ENCODE data around the gene NXPH1.

Gene NXPH1

GRCh38 chr7:8480527-8480926 is 47.1 kb downstream of the NXPH1 start:
- no peaks in the 10 kb centered on the region for H4K20me1 ChIP-seq (ENCODE audit: insufficient read depth, low read length)
- H2AFZ ChIP-seq (ENCODE audit: low read depth, low read length): no peak overlapping the region
- H3K4me2 ChIP-seq (ENCODE audit: low read length): no peak overlapping the region
- no peaks in the 10 kb centered on the region for H3K27me3 ChIP-seq (ENCODE audit: low read depth, low read length)
- H3K9ac ChIP-seq (ENCODE audit: low read length): no peak overlapping the region
- no peaks in the 10 kb centered on the region for H3K36me3 ChIP-seq (replicated peaks; ENCODE audit: low read depth, low read length)
- H3K4me3 ChIP-seq (ENCODE audit: low read length): no peak overlapping the region
- no peak overlapping the region for H3K27ac ChIP-seq (ENCODE audit: low read length)
- H3K9me3 ChIP-seq (ENCODE audit: insufficient read depth, low read length): 0 out of 2 replicates have a peak, but pooled peaks cover 4% of the 10 kb centered on the region
- H3K4me1 ChIP-seq (ENCODE audit: low read length): peaks cover 5% of the 10 kb centered on the region
- H3K79me2 ChIP-seq (ENCODE audit: low read length): no peaks in the 10 kb centered on the region
- TF ChIP-seq EZH2phosphoT487 (IDR thresholded peaks at IDR 0.05; ENCODE audit: low read depth) (no peak), CTCF (IDR thresholded peaks at IDR 0.05; ENCODE audit: low read depth, low read length) (no peak)

GRCh38 chr7:8481096-8481495 is 47.7 kb downstream of the NXPH1 start:
- Histone ChIP-seq H3K4me1 (ENCODE audit: low read length) (peaks cover 5% of the 10 kb centered on the region), H3K36me3 (replicated peaks; ENCODE audit: low read depth, low read length) (no peaks in the 10 kb centered on the region), H4K20me1 (ENCODE audit: insufficient read depth, low read length) (no peaks in the 10 kb centered on the region), H3K9ac (ENCODE audit: low read length) (no peak overlapping the region), H3K79me2 (ENCODE audit: low read length) (no peaks in the 10 kb centered on the region), H3K4me2 (ENCODE audit: low read length) (no peak overlapping the region), H3K4me3 (ENCODE audit: low read length) (no peak overlapping the region), H3K27me3 (ENCODE audit: low read depth, low read length) (no peaks in the 10 kb centered on the region), H2AFZ (ENCODE audit: low read depth, low read length) (no peak overlapping the region), H3K27ac (ENCODE audit: low read length) (no peak overlapping the region), H3K9me3 (ENCODE audit: insufficient read depth, low read length) (0 out of 2 replicates have a peak, but pooled peaks cover 4% of the 10 kb centered on the region)
- TF ChIP-seq EZH2phosphoT487 (IDR thresholded peaks at IDR 0.05; ENCODE audit: low read depth) (no peak), CTCF (IDR thresholded peaks at IDR 0.05; ENCODE audit: low read depth, low read length) (no peak)

GRCh38 chr7:8481752-8482446 is 48.5 kb downstream of the NXPH1 start:
- H3K4me1 ChIP-seq (ENCODE audit: low read length): peaks cover 5% of the 10 kb centered on the region
- H3K27ac ChIP-seq (ENCODE audit: low read length): no peak overlapping the region
- no peak overlapping the region for H3K9ac ChIP-seq (ENCODE audit: low read length)
- H3K9me3 ChIP-seq (ENCODE audit: insufficient read depth, low read length): 0 out of 2 replicates have a peak, but pooled peaks cover 4% of the 10 kb centered on the region
- TF ChIP-seq EZH2phosphoT487 (IDR thresholded peaks at IDR 0.05; ENCODE audit: low read depth): no peak
- H3K27me3 ChIP-seq (ENCODE audit: low read depth, low read length): no peaks in the 10 kb centered on the region
- no peak overlapping the region for H3K4me3 ChIP-seq (ENCODE audit: low read length)
- no peaks in the 10 kb centered on the region for H3K79me2 ChIP-seq (ENCODE audit: low read length)
- no peak overlapping the region for H2AFZ ChIP-seq (ENCODE audit: low read depth, low read length)
- no peaks in the 10 kb centered on the region for H4K20me1 ChIP-seq (ENCODE audit: insufficient read depth, low read length)
- H3K4me2 ChIP-seq (ENCODE audit: low read length): no peak overlapping the region
- no peaks in the 10 kb centered on the region for H3K36me3 ChIP-seq (replicated peaks; ENCODE audit: low read depth, low read length)

GRCh38 chr7:8490391-8491045 is 57.1 kb downstream of the NXPH1 start:
- TF ChIP-seq EZH2phosphoT487 (IDR thresholded peaks at IDR 0.05; ENCODE audit: low read depth): no peak
- no peak for TF ChIP-seq CTCF (IDR thresholded peaks at IDR 0.05; ENCODE audit: low read depth, low read length)
- Histone ChIP-seq H3K4me2 (ENCODE audit: low read length) (no peak overlapping the region), H4K20me1 (ENCODE audit: insufficient read depth, low read length) (no peaks in the 10 kb centered on the region), H3K27me3 (ENCODE audit: low read depth, low read length) (no peaks in the 10 kb centered on the region), H3K79me2 (ENCODE audit: low read length) (no peaks in the 10 kb centered on the region), H3K36me3 (replicated peaks; ENCODE audit: low read depth, low read length) (no peaks in the 10 kb centered on the region), H3K9ac (ENCODE audit: low read length) (no peak overlapping the region), H3K9me3 (ENCODE audit: insufficient read depth, low read length) (no peaks in the 10 kb centered on the region), H3K27ac (ENCODE audit: low read length) (no peak overlapping the region), H2AFZ (ENCODE audit: low read depth, low read length) (no peak overlapping the region), H3K4me3 (ENCODE audit: low read length) (no peak overlapping the region), H3K4me1 (ENCODE audit: low read length) (no peaks in the 10 kb centered on the region)

Data from OCI-LY3 (cell line).